Fibroblast of skin of back (primary cell): ENCODE data around the gene TET1. TPM values are rescaled to one million over a fixed set of nuclear protein-coding genes. Genes with fewer than 3 reads are reported as not detected.
"Not testable (repeated sequence)": the region's sequence is repeated elsewhere in the genome, so short reads cannot be mapped to it uniquely, and the experiment has no call there.

Source experiments
- DNase-seq: peaks from one replicate; pipeline ENCODE4 v3.0.0-alpha.2; 2013
- polyA plus RNA-seq, 2 experiments: library from polyadenylated mRNA; unstranded; fragments of 120-200 nt; gene quantifications; one replicate each; pipeline ENCODE4 v1.2.1, GENCODE V29; 2013; ENCODE audit not compliant: insufficient read length in 2 of 2

TET1 gene
- 4.4 TPM for polyA plus RNA-seq (2013, experiment 1 of 2; ENCODE audit: insufficient read length)
- 10.3 TPM for polyA plus RNA-seq (2013, experiment 2 of 2; ENCODE audit: insufficient read length)

DNA sequence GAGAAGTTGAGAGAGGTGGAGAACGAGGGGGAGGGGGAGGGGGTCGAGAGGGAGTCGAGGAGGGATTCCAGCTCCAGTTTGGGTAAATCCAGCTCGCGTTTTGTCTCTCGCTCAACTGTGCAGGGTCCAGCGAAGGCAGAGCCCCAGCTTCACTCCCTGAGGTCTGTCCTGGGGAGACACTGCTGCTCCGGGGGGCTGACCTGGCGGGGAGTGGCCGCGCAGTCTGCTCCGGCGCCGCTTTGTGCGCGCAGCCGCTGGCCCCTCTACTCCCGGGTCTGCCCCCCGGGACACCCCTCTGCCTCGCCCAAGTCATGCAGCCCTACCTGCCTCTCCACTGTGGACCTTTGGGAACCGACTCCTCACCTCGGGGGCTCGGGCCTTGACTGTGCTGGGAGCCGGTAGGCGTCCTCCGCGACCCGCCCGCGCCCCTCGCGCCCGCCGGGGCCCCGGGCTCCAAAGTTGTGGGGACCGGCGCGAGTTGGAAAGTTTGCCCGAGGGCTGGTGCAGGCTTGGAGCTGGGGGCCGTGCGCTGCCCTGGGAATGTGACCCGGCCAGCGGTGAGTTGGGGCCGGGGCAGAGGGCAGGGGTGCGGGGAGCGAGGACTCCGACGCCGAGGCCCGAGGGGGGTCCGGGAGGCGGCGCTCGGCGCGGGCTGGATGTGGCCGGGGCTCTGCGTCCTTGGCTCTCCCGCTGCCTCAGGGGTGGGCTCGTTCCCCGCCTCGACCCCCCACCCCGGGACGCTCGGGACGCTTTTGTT, at the start of gene TET1:
Gene TET1 (plus strand): TSS at position 152 of the 757 bp plus-strand sequence. CDS start 12,002 bp downstream, outside the sequence.
- peak; percentile 78 for DNase-seq

DNA sequence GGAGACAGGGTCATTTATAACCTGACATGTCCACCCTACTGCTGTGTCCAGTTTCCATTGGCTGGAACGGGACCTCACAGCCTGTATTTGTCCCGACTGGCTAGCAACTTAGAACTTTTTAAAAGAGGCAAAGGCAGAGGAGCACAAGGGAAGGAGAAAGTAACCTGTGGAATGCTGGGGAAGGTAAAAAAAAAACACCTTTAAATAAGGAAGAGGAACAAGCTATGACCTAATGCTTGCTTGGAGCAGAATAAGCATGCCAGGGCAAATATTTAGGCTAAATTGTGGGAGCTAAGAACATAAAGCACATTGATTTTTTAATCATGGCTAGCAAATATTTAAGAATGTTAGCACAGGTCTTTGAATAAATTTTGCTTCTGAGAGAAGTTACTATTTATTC, 43.9 kb upstream of the TET1 start:
- DNase-seq, result not testable (repeated sequence)

DNA sequence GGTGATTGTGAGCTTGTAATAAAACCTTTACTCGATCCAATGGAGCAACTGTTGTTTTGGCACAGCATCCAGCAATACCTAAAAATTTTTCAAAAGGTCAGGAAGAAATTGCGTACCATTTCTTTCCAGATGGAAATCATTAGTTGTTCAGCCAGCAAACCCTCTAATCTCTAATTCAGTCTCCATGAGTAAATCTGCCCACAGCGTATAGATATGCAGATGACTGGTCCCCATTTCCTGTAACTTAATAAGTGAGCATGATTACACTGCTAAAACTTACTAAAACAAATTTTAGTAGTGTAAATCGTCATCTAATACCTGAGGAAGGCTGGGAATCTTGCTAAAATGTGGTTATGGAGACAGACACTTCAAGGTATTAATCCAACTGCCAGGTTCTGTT, 43.4 kb upstream of the TET1 start:
- peak; percentile 30 for DNase-seq

- no peak for DNase-seq
These were observed 42.9 kb upstream of the TET1 start for GRCh38 chr10:68517188-68517587.

DNA sequence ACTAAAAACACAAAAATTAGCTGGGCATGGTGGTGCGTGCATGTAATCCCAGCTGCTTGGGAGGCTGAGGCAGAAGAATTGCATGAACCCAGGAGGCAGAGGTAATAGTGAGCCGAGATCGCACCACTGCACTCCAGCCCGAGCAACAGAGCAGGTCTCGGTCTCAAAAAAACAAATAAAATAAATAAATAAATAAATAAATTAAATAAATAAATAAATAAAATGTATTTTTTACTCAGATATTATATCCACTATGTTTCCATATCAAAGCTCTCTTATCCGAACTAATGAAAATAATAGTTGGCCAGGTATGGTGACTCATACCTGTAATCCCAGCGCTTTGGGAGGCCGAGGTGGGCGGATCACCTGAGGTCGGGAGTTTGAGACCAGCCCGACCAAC, 41.5 kb upstream of the TET1 start:
- DNase-seq, result not testable (repeated sequence)

GRCh38 chr10:68525490-68526038, 34.6 kb upstream of the TET1 start:
- not testable (repeated sequence) for DNase-seq

DNA sequence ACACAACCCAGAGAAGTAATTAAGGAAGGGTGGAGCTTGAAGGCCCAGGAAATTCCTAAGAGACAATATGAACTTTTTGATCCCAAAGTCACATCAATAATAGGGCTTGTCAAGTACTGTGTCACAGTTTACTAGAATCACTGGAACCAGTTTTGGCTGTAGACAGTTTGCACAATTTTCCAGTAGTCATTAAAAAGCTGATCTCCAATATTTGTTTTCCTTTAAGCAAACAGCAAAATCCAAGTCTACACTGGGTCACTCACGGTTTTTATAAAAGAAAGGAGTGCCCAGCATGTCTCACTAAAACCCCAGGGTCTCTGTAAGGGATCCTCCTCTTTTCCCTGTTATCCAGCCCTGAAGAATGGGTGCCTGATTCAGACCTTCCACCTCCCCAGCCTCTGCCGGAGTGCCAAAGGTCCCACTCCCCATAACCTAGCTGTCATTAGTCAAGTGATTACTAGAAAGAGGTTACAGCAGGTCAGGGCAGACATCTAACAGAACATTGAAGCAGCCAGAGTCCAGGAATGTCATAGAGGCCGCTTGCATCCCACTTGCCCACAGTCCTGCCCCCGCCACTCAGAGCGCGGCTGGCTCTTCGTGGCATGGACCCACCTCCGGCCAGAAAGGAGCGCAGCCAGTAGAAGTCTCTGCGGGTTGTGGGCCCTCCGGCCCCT, 33.4 kb upstream of the TET1 start:
- no peak for DNase-seq

DNA sequence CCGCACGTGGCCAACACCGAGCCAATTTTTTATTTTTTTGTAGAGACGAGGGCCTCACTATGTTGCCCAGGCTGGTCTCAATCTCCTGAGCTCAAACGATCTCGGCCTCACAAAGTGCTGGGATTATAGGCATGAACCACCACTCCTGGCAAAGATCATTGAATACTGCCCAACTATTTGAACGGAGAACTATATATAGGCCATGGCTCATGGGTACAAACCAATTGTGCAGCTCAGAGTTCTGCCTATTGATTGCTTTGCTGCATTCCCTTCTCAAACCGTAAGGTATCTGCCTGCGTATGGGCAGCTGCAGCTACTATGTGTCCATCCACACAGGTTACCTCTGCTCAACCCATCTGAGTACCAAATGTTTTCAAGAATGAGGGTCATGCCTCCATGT, 23.2 kb upstream of the TET1 start:
- no peak for DNase-seq

DNA sequence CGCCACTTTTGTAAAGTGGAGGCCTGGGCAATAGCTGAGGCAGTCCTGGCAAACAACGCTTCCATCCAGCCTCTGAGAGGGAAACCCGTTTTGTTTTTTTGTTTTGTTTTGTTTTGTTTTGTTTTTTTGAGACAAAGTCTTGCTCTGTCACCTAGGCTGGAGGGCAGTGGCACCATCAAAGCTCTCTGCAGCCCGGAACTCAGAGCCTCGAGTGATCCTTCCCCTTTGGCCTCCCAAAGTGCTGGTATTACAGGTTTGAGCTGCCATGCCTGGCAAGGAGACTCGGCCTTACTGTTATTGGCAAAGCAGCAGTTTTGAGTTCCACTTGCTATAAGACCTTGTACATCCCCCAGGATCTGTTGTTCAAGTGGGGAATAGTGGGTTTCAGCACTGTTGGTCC, 22.3 kb upstream of the TET1 start:
- no peak for DNase-seq

- DNase-seq, result no peak
These were observed 16.9 kb upstream of the TET1 start for GRCh38 chr10:68543004-68543918.

DNA sequence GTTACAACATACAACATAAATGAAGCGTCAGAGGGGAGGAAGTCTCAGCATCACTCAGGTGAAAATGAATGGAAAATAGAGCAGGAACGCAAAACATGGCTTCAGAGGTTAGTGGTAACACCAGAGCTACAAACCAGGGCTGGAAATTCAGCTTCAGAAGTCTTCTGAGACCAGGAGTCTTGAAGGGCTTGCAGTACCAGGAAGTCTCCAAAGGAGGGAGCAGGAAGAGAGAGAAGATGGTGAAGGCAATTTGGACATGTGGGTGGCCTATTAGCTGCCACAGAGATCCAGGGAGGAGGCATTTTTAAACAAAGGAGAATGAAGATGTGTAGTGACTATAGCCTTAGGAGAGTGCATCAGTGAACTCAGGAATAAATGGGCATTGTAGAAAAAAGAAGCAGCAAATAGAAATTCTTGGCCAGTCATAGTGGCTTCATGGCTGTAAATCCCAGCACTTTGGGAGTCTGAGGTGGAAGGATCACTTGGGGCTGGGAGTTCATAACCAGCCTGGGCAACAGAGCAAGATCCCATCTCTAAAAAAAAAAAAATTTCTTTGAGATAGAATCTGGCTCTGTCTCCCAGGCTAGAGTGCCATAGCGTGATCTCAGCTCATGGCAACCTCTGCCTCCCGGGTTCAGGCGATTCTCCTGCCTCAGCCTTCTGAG, 9.3 kb upstream of the TET1 start:
- DNase-seq, result peak; percentile 84

- DNase-seq, result no peak
These were observed 7.0 kb upstream of the TET1 start for GRCh38 chr10:68553138-68553537.

- DNase-seq, result no peak
These were observed 6.5 kb upstream of the TET1 start for GRCh38 chr10:68553599-68553998.

GRCh38 chr10:68558478-68558877, 1.7 kb upstream of the TET1 start:
- no peak for DNase-seq

GRCh38 chr10:68559251-68559650, 886 bp upstream of the TET1 start:
- no peak for DNase-seq

- no peak for DNase-seq
These were observed 324 bp upstream of the TET1 start for GRCh38 chr10:68559841-68560185.

DNA sequence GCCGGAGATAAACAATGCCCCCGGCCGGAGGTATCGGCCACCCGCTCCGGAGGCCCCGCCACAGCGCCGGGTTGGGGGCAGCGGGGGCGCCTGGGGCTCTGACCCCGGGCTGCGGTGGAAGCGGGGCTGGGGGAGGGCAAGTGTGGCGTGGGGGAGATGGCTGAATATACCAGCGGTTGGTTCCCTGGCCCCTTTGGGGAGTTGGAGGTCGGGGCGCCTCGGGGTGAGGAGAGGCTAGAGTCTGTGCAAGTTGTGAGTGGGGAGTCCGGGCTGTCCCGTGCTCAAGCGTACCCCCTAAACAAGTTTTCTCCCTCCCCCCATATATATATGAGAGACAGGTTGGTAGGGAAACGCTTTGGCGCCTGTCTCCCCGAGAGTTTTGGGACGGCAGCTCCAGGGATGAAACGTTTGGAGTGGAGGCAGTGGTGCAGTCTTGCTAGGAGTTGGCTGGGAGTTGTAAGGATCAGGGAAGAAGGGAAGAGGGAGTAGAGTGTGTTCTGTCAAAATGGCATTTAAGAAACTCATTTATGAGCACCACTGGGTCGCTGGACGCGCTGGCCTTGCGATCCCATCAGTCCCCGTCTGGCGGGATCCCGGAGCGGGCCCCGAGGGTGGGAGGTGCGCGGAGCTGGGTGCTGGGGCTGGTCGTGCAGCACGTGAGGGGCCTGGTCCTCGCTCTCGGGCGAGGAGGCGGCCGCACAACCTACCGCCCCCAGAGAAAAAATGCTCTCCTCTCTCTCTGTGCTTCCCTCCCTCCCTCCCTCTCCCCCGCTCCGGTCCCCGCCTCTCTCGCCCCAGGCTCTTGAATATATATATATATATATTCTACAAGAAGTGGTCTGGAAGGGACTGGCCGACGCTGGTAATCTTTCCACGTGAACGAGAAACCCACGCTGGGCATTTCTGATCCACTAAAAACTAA, 1.1 kb downstream of the TET1 start:
- DNase-seq, result peak; percentile 68

DNA sequence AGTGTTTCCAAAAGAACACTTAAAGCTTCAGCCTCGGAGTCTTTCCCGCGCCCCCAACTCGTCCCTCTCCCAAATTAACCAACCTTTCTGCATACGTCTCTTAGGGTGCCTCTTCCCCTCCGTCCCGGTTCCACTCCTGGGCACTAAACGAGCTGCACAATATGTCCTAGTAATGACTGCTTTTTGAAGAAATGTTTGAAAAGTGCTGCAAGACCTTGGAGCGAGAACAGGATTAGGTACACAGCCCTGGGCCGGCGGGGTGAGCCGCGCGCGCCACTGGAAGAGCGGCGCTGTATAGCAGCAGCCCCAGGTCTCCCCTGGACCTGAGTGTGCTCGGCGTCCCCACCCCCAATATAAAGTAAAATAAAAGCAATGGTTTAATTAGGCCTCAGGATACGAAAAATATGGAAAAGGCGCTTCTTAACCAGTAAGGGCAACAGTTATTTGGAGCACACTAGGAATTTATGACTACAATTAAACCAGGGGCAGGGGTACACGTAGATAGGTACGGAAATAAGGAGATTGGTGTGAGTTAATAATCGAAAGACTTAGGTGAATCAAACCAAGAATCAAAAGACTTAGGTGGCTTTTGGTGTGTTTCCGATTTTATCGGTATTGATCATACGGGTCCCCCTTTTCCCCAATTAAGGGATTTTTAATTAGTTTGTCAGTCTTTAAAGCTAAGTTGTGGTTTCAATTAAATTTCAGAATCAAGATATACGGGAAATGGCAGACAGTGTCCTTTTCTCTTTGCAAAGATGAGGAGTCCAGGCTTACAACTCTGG, 1.9 kb downstream of the TET1 start:
- DNase-seq, result no peak

DNA sequence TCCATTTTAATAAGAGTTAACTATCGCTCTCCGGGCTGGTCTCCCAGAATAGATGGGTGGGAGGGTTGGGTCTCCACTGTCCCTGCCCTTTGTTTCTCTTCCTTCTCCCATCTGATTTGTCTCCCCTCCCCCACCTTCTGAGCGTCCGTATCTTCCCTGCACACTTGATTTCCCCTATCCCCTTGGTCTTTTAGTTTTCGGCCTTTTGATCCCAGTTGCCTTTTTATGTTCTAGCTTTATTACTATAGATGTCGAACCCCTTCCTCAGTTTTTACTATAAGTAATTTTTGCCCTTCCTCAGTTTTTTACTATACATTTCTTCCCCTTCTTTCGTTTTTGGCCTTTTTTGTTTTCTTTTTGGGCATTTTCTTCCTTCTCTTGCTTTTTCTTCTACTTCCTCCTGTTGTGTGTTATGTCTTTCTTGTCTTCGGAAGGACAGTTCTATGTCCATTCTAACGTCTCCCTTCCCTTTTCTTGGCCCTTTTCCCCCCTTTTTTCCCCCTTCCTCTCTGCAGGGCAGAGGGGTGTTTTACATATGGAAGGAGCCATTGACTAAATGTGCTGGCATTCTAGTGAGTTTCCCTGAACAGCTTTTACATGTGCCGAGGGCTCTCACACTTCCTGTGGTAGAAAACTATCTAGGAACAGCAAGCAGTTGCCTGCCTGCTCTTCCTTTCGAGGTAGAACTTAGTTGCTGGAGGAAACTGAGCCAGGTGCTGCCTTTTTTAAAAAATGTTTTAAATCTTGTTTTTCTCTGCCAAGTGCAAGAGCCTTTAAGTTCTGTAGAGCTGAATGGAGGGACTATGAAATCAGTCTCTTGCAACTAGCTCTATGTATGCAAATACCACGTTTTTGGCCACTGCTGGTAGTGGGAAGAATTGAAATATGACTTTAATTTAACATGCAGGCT, 2.8 kb downstream of the TET1 start:
- DNase-seq, result peak; percentile 69
